Left kidney (tissue), 8 donors: ENCODE measurements around the gene ZNF570. TPM values are rescaled to one million over a fixed set of nuclear protein-coding genes. Genes with fewer than 3 reads are reported as not detected.

Source experiments
- DNase-seq: peaks from one replicate; pipeline ENCODE4 v3.0.0-alpha.2; 2013
- long read RNA-seq, 8 donors: transcript quantifications; one replicate each; lab custom pipeline, GENCODE V29; 2026
- polyA plus RNA-seq: library from polyadenylated mRNA; unstranded; fragments of 120-200 nt; gene quantifications from one replicate; pipeline ENCODE4 v1.2.1, GENCODE V29; 2013; ENCODE audit not compliant: insufficient read length

The ZNF570 gene
- 11.6 TPM for polyA plus RNA-seq
- long read RNA-seq, donor 1, full-length matches to known transcripts = 3 of 3 reads
- long read RNA-seq, donor 1, partial matches to known transcripts = 0 of 3 reads
- long read RNA-seq, donor 1, other reads (novel, unspliced or antisense) = 0 of 3 reads
- long read RNA-seq, donor 2, full-length matches to known transcripts = 3 of 3 reads
- long read RNA-seq, donor 2, partial matches to known transcripts = 0 of 3 reads
- long read RNA-seq, donor 2, other reads (novel, unspliced or antisense) = 0 of 3 reads
- long read RNA-seq, donor 3, full-length matches to known transcripts = 2 of 10 reads
- long read RNA-seq, donor 3, partial matches to known transcripts = 8 of 10 reads
- long read RNA-seq, donor 3, other reads (novel, unspliced or antisense) = 0 of 10 reads
- long read RNA-seq, donor 4 = 0 reads
- long read RNA-seq, donor 5, partial matches to known transcripts = 33 of 34 reads
- long read RNA-seq, donor 5, other reads (novel, unspliced or antisense) = 0 of 34 reads
- long read RNA-seq, donor 6, full-length matches to known transcripts = 3 of 3 reads
- long read RNA-seq, donor 6, partial matches to known transcripts = 0 of 3 reads
- long read RNA-seq, donor 6, other reads (novel, unspliced or antisense) = 0 of 3 reads
- long read RNA-seq, donor 7, full-length matches to known transcripts = 1 of 1 reads
- long read RNA-seq, donor 7, partial matches to known transcripts = 0 of 1 reads
- long read RNA-seq, donor 7, other reads (novel, unspliced or antisense) = 0 of 1 reads
- long read RNA-seq, donor 8, full-length matches to known transcripts = 1 of 1 reads
- long read RNA-seq, donor 8, partial matches to known transcripts = 0 of 1 reads
- long read RNA-seq, donor 8, other reads (novel, unspliced or antisense) = 0 of 1 reads

GRCh38 chr19:37468961-37469777 is at the start of gene ZNF570:
TSS of gene ZNF570 (plus strand) at chr19:37469356. CDS start at chr19:37470355, 999 bp downstream.
- DNase-seq = peak; percentile 88

- no peak for DNase-seq
These were observed 16.5 kb upstream of the ZNF570 start for GRCh38 chr19:37452500-37453245.

DNA sequence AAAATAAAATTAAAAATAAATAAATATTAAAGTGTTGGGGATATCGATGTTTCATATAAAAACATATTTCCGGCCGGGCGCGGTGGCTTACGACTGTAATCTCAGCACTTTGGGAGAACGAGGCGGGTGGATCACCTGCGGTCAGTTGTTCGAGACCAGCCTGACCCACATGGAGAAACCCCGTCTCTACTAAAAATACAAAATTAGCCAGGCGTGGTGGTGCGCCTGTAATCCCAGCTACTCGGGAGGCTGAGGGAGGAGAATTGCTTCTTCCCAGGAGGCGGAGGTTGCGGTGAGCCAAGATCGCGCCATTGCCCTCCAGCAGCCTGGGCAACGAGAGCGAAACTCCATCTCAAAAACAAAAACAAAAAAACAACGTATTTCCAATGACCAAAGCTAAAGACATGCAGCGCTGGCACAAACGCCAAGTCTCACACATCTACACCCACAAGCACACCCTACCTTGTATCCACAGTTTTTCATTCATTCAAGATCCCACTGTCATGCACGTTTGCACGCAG is 2.8 kb upstream of the ZNF570 start:
- no peak for DNase-seq

DNA sequence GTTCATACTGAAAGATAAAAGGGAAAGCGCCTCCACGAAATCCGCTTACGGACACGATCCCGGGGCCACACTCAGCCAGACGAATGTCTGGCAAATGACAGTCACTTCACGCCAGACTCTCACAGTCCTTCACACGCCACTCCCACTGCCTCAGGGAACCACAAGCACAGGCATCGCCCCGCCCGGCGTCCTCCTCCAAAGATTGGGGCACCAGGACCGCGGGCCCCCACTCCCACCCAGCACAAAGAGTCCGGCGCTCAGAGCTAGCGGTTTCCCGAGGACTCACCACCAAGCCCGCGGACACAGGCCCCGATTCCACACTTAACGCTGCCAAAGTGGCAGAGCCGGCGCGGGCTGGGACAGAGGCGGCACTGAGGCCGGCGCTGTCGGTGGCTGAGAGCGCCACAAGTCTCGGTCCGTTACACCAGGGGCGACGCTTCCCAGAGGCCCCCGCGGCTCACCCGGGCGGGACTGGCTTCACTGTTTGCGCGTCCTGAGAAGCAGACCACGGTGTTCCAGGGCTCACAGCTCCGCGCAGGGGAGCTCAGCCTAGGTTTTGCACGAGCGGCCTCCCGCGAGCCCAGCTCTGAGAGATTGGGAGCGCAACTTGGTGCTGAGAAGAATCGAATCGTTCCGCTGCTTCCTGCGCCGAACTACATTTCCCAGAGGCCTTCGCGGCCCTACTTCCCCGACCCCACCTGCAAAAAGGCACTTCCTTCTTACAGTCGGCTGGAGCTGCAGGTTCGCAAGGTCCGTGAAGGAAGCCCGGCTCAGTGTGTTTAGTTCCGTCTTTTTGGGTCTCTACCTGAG is 2.2 kb upstream of the ZNF570 start, which contains the start of gene ZNF569:
Gene ZNF569, minus strand, starts transcription at position 647 of the 810 bp plus-strand sequence. CDS start 22,523 bp downstream, outside the sequence.
- DNase-seq = peak; percentile 93

GRCh38 chr19:37467608-37468090 is 1.5 kb upstream of the ZNF570 start:
- no peak for DNase-seq

GRCh38 chr19:37470216-37470615 is 1.1 kb downstream of the ZNF570 start:
- no peak for DNase-seq

DNA sequence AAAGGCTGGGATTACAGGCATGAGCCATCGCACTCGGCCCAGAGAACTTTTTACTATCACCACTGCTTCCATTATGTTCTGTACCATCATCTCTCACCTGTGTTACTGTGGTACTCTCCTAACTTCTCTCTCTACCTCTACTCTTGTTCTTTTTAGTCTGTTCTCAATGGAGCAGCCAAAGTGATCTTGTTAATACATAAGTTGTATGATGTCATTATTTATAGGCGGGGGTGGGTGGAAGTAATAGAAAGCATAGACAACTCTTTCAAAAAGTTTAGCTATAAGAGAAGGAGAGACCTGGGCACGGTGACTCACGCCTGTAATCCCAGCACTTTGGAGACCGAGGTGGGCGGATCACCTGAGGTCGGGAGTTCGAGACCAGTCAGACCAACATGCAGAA is 3.0 kb downstream of the ZNF570 start:
- DNase-seq = no peak

GRCh38 chr19:37484406-37485168 is 15.4 kb downstream of the ZNF570 start:
- no peak for DNase-seq

DNA sequence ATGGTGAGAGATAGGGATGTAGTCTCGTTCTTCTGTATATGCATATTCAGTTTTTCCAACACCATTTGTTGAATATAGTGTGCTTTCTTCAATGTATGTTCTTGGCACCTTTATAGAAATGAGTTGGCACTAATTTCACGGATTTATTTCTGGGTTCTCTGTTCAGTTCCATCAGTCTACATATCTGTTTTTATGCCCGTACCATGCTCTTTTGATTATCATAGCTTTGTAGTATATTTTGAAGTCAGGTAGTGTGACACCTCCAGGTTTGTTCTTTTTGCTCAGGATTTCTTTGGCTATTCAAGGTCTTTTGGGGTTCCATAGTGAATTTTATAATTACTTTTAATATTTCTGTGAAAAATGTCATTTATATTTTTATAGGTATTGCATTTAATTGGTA is 23.1 kb downstream of the ZNF570 start:
- DNase-seq = no peak

- DNase-seq = no peak
These were observed 36.8 kb downstream of the ZNF570 start for GRCh38 chr19:37505958-37506386.

GRCh38 chr19:37506387-37507166 is 37.4 kb downstream of the ZNF570 start, which contains the start of gene ZNF793:
TSS of gene ZNF793 (plus strand) at chr19:37506939. CDS start at chr19:37523440, 16,501 bp downstream.
- DNase-seq = peak; percentile 90

DNA sequence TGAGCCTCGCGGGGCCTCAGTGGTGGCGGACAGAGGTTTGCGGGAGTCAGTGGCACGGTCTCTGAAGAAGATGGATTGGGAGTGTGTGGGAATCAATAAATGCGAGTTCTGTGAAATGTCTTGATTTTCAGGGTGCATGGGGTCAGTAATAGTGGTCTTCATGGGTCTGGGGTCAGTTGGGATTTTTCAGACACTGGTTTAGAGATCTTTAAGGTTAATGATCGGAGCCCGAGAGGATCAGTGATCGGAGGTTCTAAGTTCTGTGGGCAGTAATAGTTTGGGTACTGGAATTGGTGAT is 38.0 kb downstream of the ZNF570 start:
- DNase-seq = peak; percentile 3

- no peak for DNase-seq
These were observed 42.0 kb downstream of the ZNF570 start for GRCh38 chr19:37511186-37511585.

DNA sequence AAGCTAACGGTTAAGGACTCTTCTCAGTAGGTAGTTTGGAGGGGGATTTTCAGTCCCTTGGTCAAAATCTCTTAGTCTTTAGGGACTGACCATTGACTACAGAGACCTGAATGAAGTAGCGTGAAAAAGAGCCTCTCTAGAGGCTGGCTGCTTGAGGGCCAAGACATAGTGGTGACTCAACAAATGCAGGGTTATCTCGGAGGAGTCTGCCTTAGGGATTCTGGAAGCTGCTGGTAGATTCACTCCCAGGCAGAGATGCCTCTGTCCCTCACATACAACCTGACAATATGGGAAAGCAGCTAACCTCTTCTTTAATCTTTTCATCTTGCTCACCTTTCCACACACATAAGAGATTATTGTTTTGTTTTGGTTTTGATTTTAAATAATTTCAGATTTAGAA is 42.7 kb downstream of the ZNF570 start:
- DNase-seq = no peak

- DNase-seq = no peak
These were observed 44.2 kb downstream of the ZNF570 start for GRCh38 chr19:37513397-37513796.

DNA sequence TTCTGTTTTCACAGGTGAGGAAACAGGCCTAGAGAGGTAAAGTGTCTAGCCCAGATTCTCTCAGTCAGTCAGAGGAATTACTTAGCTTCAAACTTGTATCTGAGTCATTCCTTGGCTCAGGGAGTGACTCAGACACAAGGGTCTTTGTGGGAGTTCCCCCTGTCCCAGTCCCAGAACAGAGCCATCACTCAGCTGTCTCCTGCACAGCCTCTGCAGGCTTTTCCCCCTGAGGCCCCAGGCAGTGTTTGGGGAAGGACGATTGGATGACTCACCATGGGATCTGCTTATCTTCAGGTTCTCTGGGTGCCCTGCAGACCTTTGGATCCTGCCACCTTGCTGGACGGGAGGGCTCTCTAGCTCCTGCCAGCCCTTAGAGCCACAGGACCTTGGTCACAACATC is 50.7 kb downstream of the ZNF570 start:
- DNase-seq = no peak

- no peak for DNase-seq
These were observed 68.3 kb downstream of the ZNF570 start for GRCh38 chr19:37537391-37537947.
